ENCODE data around the gene GLT6D1. TPM values are rescaled to one million over a fixed set of nuclear protein-coding genes. Genes with fewer than 3 reads are reported as not detected.

GLT6D1 gene
- total RNA-seq, 1 donor from 2014 or later = not detected

DNA sequence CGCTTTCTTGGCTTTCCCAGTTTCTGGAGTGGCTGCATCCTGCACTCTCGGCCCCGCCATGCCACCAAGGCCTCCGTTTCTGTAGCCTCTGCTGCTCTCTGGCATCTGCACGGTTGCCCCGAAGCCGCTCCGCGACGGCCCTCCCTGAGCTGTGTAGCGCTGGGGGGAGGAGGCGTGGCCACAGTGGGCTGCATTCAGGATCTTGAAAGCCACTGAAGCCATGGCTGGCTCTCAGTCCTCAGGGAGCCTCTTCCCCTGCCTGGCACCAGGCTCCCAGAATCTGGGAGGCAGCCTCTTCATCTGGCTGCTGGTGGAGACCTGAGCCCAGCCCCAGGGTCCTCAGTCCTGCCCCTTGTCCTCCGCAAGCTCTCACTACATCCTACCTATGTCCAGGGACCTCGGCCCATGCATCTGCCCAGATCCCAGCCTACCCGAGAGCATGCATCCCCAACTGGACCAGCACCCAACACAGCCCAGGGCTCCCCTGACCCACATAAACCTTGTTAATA is 52.7 kb downstream of the GLT6D1 start:
- intact Hi-C loops (cut with micrococcal nuclease) = no loop called here

DNA sequence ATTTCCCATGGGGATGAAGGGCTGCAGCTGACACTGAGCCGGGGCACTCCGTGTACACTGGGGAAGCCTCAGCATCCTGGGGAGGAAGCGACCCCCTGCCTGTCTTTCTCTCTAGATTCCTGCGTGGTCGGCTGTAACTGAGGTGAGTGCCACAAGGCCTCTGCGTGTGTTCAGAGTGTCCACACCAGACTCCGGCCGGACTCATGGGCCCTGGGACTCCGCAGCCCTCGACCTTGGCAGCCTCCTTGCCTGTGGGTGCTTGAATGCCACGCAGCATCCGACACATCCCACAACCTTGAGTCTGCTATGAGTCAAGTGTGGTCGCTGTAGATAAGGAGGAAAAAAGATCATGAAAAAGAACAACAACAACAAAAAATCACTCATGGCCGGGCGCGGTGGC is 54.4 kb downstream of the GLT6D1 start:
- intact Hi-C loops (cut with micrococcal nuclease) = no loop called here

DNA sequence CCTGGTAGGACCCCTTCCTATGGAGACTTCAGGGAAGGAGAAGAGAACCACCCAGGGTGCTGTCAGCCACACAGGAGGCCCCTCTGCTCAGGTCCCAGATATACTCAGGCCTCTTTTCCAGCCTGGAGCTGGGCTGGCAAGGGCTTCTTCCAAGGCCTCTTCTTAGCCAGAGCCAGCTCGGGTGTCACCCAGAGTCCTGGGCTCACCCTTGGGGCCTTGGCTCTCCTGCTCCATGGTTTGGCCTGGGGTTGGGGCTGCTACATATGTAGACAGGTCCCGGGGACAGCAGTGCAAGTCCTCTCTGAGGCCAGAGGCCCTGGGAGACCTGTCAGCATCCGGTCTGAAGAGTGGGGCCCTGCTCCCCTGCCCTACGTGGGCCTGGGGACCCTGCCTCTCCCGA is 55.0 kb downstream of the GLT6D1 start:
- intact Hi-C loops (cut with micrococcal nuclease) = no loop called here

DNA sequence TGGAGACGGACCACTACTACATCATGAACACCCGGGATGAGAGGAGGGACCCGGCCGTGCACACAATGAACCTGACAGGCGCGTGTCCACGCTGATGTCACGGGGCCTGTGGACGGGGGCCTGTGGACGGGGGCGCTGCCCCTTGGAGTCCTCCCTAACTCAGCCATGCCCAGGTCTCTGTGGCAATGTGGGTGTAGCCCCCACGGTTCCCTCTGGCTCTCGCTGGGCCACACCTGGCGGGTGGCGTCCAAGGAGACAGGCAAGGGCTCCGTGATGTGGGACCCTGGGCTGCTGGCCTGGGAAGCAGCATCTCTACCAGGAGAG is 55.7 kb downstream of the GLT6D1 start:
- intact Hi-C loops (cut with micrococcal nuclease) = no loop called here

DNA sequence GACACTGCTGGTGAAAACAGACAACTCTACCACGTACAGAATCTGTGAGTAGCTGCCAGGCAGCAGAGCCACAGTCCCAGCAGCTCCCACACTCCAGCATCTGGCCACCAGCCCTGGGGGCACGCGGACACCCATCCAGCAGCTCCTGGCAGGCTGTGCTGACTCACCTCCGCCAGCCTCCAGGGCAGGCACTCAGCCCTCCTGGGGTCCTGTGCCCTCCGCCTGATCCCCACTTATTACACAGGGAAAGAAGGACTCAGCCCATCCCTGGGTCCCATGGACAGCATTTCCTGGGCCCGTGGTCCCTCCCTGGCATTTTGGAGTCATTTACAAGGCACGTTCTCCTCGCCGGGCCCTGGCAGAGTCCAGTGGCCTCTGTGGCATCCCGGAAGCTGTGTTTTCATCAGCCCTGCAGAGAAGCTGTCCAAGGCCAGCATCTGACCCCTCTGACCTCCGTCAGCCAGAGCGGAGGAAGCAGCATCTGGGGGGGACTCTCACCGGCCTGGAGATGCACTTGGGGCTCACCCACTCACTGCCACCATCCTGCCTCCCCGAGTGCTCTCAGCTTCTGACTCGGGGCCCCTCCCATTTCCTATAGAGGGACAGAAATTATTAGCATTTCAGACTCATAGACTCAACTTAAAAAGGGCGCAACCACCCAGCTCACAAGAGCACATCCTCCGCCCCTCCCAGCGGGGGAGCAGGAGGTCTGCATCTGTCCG is 56.2 kb downstream of the GLT6D1 start:
- intact Hi-C loops (cut with micrococcal nuclease) = no loop called here

DNA sequence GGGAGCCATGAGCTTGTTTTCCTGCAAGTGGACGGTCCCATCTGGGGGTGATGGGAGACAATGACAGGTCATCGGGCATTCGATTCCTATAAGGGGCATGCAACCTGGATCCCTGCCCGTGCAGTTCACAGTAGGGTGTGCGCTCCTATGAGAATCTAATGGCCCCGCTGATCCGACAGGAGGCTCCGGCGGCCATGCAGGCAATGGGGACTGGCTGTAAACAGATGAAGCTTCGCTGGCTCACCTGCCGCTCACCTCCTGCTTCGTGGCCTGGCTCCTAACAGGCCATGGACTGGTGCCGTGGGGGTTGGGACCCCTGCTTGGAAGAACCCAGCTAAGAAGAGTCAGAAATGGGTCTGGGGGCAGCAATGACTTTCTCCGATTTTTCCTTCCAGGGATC is 56.8 kb downstream of the GLT6D1 start:
- intact Hi-C loops (cut with micrococcal nuclease) = no loop called here

DNA sequence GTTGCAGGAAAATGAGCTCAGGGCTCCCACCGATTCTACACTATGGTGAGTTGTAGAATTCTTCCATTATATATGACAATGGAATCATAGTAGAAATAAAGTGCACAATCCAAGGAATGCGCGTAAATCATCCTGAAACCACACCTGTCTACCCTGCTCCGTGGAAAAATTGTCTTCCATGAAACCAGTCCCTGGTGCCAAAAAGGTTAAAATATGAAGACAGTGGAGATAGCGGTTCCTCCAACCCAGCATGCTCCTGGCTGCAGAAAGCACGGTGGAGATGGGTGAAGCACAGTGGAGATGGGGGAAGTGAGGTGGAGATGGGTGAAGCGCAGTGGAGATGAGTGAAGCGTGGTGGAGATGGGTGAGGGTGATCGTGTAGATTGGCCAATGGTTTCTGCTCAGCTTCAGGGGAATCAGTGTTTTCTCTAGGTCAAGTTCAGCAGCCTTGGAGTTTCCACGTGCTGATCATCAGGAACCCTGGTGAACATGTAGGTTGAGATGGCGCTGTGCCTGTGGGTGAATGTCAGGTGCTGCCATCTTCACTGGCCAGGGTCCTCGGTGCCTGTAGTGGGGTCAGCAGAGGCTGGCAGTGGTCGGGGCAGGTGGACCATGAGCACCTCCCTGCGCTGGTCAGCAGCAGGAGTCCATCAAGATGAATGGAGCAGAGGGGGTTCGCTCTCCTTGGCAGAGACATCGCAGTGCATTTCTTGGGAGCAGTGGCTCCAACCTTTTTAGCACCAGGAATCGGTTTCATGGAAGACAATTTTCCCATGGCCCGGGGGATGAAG is 57.5 kb downstream of the GLT6D1 start:
- intact Hi-C loops (cut with micrococcal nuclease) = no loop called here

DNA sequence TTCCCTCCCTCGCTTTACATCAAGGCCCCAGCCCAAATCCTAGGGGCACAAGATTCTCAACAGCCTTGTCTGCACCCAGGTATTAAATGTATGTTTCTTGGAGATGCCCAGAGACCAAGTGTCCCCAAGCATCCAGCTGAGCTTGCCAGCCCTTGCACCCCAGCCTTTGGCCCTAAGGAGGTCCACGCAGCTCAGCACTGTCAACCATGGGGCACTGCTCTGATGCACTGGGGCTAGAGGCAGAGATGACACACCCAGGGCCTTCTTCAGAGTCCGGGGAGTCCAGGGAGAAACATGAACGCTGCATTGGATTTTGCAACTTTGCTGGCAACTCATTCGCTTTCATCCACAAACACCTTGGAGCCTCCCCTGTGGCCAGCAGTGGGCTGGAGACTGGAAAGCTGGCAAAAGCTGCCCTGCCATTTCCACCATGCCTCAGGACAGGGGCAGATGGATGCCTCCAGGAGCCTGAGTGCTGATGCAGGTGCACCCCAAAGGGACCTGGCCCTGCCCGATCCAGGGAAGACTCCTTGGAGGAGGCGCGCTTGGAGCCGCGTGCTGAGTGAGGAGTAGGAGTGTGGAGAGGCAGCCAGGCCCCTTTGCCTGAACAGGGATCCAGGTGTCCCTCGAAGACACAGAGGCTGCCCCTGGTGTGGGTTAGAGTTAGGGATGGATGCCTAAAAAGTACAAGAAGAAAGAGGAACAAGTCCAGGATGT is 58.5 kb downstream of the GLT6D1 start:
- intact Hi-C loops (cut with micrococcal nuclease) = no loop called here

DNA sequence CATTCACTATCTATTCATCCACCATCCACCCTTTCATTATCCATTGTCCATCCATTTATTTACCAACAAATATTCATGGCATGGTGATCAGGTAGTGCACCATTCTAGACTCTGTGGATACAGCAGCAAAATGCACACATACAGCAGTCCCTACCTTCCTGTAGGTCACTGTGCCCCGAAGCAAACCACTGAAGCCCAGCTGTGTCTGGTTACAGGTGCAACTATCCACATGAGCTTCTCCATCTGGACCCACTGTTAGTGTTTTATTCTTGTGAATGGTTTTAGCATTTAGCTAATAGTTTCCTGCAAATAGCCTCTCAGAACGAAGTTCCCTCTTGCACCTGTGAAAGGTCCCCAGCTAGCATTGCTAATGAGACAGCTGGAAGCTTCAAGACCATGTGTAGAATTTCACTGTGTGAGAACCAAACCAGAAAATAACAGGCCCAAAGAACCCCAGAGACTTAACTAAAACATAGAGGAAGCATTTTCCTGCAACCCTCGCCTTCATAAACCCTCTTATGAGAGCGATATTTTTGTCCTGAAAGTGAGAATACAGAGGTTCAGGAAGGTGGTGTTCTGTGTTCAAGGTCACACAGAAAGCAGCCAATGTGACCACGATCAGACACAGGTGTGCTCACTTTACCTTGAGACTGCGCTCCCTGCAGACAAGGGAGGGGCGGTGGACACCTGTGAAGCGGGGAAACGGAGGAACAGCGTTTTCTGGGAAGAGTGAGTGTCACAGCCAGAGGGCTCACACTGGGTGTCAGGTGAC is 59.3 kb downstream of the GLT6D1 start:
- intact Hi-C loops (cut with micrococcal nuclease) = no loop called here

DNA sequence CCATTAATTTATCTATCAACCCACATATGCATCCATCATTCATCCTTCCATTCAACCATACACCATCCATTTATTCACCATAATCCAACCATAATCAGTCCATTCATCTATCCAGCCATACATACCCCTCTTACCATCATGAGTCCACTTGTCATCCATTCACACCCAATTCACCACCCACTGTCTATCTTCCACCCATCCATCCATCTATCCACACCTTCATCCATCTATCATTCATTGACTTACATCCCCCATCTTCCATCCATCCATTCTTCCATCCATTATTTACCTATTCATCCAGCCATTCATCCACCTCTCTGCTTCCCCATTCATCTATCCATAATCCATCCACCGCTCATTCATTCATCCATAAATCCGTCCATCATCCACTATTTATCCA is 60.0 kb downstream of the GLT6D1 start:
- intact Hi-C loops (cut with micrococcal nuclease) = no loop called here

DNA sequence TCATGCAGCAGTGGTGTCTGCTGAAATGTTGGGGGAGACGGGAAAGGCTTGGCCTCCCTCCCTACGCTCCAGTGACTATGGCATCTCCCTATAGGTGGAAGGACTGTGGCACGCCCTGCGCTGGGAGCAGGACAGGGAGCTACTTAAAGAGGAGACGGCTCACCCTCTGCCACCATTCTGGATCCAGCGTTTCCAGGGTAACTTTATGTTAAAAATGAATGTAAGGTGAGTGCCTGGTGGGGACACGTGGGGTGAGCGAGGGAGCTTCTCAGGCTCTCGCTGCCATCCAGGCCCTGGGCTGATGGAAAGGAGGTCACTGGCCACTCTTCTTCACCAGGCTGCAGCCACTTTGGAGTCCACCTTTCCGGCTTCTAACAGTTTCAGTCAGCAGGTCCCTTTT is 62.1 kb downstream of the GLT6D1 start:
- intact Hi-C loops (cut with micrococcal nuclease) = no loop called here

DNA sequence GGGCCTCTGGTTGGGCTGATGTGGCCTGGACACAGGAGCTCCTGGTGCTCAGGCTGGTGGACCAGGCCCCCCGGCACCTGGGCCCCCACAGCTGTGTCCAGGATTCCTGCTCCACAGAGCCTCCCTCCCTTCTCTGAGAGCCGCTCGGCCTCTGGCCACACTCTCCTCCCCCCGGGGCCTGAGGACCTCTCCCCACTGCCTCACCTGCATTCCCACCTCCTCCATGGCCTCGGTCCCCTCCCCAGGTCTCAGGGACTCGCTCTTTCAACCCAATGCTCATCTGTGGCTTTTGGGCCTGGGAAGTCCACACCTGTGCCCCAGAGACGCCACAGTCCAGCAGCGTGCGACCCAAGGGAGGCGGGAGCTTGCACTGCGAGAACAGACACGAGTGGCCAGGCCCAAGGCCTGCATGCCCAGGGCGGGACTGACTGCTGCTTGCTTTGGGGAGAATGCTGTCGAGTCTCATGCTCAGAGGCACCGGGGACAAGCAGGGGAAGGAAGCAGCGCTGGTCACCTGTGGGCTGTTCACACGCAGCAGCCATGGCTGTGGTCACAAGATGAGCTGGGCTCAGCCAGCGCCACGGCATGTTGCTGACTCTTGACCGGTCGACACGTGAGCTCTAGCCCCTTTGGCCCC is 63.2 kb downstream of the GLT6D1 start:
- intact Hi-C loops (cut with micrococcal nuclease) = no loop called here

DNA sequence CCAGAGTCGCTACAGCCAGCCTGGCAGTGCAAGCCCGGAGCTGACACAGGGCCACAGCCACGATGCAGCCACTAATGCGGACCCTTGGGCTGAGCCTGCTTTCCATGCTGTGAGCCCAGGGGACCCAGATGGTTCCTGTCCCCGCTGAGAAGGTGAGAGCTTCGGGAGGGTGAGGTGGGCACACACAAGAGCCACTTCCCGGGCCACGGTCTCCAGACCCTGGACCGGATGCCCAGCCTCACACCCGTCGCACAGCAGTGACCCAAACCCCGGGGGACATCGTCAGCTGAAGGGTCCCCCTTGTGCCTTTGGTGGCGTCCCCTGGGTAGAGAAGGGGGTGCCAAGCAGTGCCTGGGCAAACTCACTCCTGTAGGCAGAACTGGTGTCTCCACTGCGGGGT is 64.4 kb downstream of the GLT6D1 start:
- intact Hi-C loops (cut with micrococcal nuclease) = no loop called here

DNA sequence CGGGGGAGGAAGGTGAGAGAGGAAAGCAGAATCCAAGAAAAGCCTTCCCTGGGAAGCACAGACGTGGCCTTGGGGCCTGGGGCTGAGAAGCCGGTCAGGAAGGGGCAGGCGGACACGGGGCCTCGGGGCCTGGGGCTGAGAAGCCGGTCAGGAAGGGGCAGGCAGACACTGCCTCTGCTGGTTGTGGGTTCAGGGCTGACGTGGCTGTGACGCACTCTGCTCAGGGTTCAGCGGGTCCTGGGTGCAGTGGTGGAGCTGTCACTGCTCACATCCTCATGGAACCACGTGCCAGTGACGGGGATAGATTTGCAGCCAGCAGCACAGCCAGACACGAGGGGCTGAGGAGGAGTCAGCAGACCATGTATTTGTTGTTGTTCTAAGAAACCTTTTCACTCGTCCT is 65.0 kb downstream of the GLT6D1 start:
- intact Hi-C loops (cut with micrococcal nuclease) = no loop called here

Other genes starting within 250 kb of the GLT6D1 start
- 1.0 and 1.1 TPM in 2 replicates for gene PPP1R26, start 159.8 kb downstream of the GLT6D1 start, total RNA-seq
- gene MRPS2, start 138.9 kb downstream of the GLT6D1 start, total RNA-seq = 38.9 TPM in 2 replicates
- gene LCN1, start 118.1 kb downstream of the GLT6D1 start, total RNA-seq = not detected in 2 replicates
- not detected in 2 replicates for gene OBP2A, start 93.4 kb downstream of the GLT6D1 start, total RNA-seq
- not detected in 2 replicates for gene PAEP, start 77.8 kb downstream of the GLT6D1 start, total RNA-seq
- gene LCN9, start 23.8 kb upstream of the GLT6D1 start, total RNA-seq = not detected in 2 replicates
- not detected in 2 replicates for gene SOHLH1, start 59.9 kb upstream of the GLT6D1 start, total RNA-seq
- gene KCNT1, start 62.6 kb upstream of the GLT6D1 start, total RNA-seq = not detected in 2 replicates